Neural cell (in vitro differentiated cells): ENCODE results near the gene MAP3K15. TPM values are rescaled to one million over a fixed set of nuclear protein-coding genes. Genes with fewer than 3 reads are reported as not detected.

Experiments used
- H2AFZ ChIP-seq: fragments of 200-600, 300-800 bp; sonication (generic), shearing (Covaris generic); 2 replicates; pipeline ENCODE4 v1.6.0; 2014; ENCODE audit warnings: low read depth, mild to moderate bottlenecking, antibody characterized with exemption, low read length, moderate library complexity
- H3F3A ChIP-seq: fragments of 200-600 bp; shearing (Covaris generic); 2 replicates; pipeline ENCODE4 v1.6.1; 2016; ENCODE audit warnings: mild to moderate bottlenecking, moderate library complexity, mixed read lengths, antibody characterized with exemption, low read length; ENCODE audit not compliant: insufficient read depth, poor library complexity, severe bottlenecking
- H3K27ac ChIP-seq: fragments of 200-600, 300-800 bp; sonication (generic), shearing (Covaris generic); 2 replicates; pipeline ENCODE4 v1.5.1; 2014; ENCODE audit warnings: mild to moderate bottlenecking, low read length, moderate library complexity
- H3K27me3 ChIP-seq: fragments of 300-800, 200-600 bp; sonication (generic), shearing (Covaris generic); 2 replicates; pipeline ENCODE4 v1.6.0; 2014; ENCODE audit warnings: mild to moderate bottlenecking, low read depth, low read length, moderate library complexity; ENCODE audit not compliant: insufficient read depth
- H3K36me3 ChIP-seq: fragments of 300-800, 200-600 bp; sonication (generic), shearing (Covaris generic); 2 replicates; pipeline ENCODE4 v1.5.1; 2014; ENCODE audit warnings: mild to moderate bottlenecking, antibody characterized with exemption, low read length, moderate library complexity; ENCODE audit not compliant: insufficient read depth
- H3K4me2 ChIP-seq: fragments of 300-800, 200-600 bp; sonication (generic), shearing (Covaris generic); 2 replicates; pipeline ENCODE4 v1.6.0; 2014; ENCODE audit warnings: mild to moderate bottlenecking, low read length
- H3K4me3 ChIP-seq: fragments of 300-800, 200-600 bp; sonication (generic), shearing (Covaris generic); 2 replicates; pipeline ENCODE4 v1.5.1; 2014; ENCODE audit warnings: mild to moderate bottlenecking, low read length, moderate library complexity
- H3K79me2 ChIP-seq: fragments of 200-600 bp; shearing (Covaris generic); replicated peaks from 2 replicates; pipeline ENCODE4 v1.6.0; 2014; ENCODE audit warnings: mild to moderate bottlenecking, low read length, moderate library complexity; ENCODE audit not compliant: insufficient read depth
- H3K9ac ChIP-seq: fragments of 300-800, 200-600 bp; sonication (generic), shearing (Covaris generic); 2 replicates; pipeline ENCODE4 v1.6.1; 2016; ENCODE audit warnings: mild to moderate bottlenecking, low read length, mixed read lengths
- H3K9me2 ChIP-seq: fragments of 200-600 bp; shearing (Covaris generic); 2 replicates; pipeline ENCODE4 v1.6.1; 2016; ENCODE audit warnings: mild to moderate bottlenecking, low read length, mixed read lengths; ENCODE audit not compliant: insufficient read depth
- H3K9me3 ChIP-seq: fragments of 200-600, 300-800 bp; sonication (generic), shearing (Covaris generic); 2 replicates; pipeline ENCODE4 v1.6.1; 2016; ENCODE audit warnings: mild to moderate bottlenecking, mixed run types, low read length, moderate library complexity, mixed read lengths
- H4K20me1 ChIP-seq: fragments of 200-600 bp; shearing (Covaris generic); 2 replicates; pipeline ENCODE4 v1.6.1; 2016; ENCODE audit warnings: mild to moderate bottlenecking, mixed run types; ENCODE audit not compliant: insufficient read depth
- EP300 ChIP-seq: fragments of 450-650 bp; conservative IDR thresholded peaks from 2 replicates; pipeline ENCODE4 v1.6.1; 2014; ENCODE audit warnings: antibody characterized with exemption, mild to moderate bottlenecking, moderate library complexity; ENCODE audit not compliant: poor library complexity, severe bottlenecking
- EZH2 ChIP-seq: fragments of 200-600, 300-800 bp; shearing (Covaris generic), sonication (generic); IDR thresholded peaks from 2 replicates; pipeline ENCODE4 v1.6.1; 2014; ENCODE audit warnings: antibody characterized with exemption, low read length, borderline replicate concordance, mild to moderate bottlenecking; ENCODE audit not compliant: insufficient read depth, poor library complexity, severe bottlenecking
- MXI1 ChIP-seq: fragments of 450-650 bp; conservative IDR thresholded peaks from 2 replicates; pipeline ENCODE4 v1.6.1; 2014; ENCODE audit warnings: antibody characterized with exemption, mild to moderate bottlenecking; ENCODE audit not compliant: poor library complexity, severe bottlenecking
- POLR2AphosphoS5 ChIP-seq: IDR thresholded peaks from 2 replicates; pipeline ENCODE4 v1.6.1; 2012
- RAD21 ChIP-seq: fragments of 450-650 bp; conservative IDR thresholded peaks from 2 replicates; pipeline ENCODE4 v1.6.1; 2014; ENCODE audit warnings: antibody characterized with exemption, mild to moderate bottlenecking, moderate library complexity
- REST ChIP-seq: IDR thresholded peaks from 2 replicates; pipeline ENCODE4 v1.6.1; 2012; ENCODE audit warnings: borderline replicate concordance
- SMC3 ChIP-seq: fragments of 450-650 bp; conservative IDR thresholded peaks from 2 replicates; pipeline ENCODE4 v1.6.1; 2014; ENCODE audit warnings: antibody characterized with exemption, mild to moderate bottlenecking, moderate library complexity; ENCODE audit not compliant: poor library complexity
- TAF1 ChIP-seq: IDR thresholded peaks from 2 replicates; pipeline ENCODE4 v1.6.1; 2012; ENCODE audit warnings: low read depth
- polyA plus RNA-seq: library from polyadenylated mRNA; depleted of rRNA; stranded (reverse); fragments of >200 nt; gene quantifications from 2 replicates; pipeline ENCODE4 v1.2.3, GENCODE V29; 2014
- small RNA-seq, 3 experiments: library from RNA; depleted of rRNA; stranded (forward); fragments of <200 nt; gene quantifications; one replicate each; pipeline ENCODE3, GENCODE V24; 2012
- TF ChIP-seq, protein P1 (sequence below): fragments of 450-650 bp; IDR thresholded peaks from 2 replicates; pipeline ENCODE4 v1.5.1; 2014; ENCODE audit warnings: antibody characterized with exemption, mild to moderate bottlenecking, moderate library complexity; ENCODE audit not compliant: poor library complexity, severe bottlenecking

The MAP3K15 gene
- polyA plus RNA-seq, 1 donor from 2014 or later, result not detected

- no peak overlapping the region for H3K27ac ChIP-seq
These were observed 188.7 kb downstream of the MAP3K15 start for GRCh38 chrX:19326567-19326966.

More at GRCh38 chrX:19326567-19326966, 188.7 kb downstream of the MAP3K15 start:
- no peaks in the 10 kb centered on the region for H3K36me3 ChIP-seq
- no peak overlapping the region for H3K4me2 ChIP-seq
- no peaks in the 10 kb centered on the region for H4K20me1 ChIP-seq
- TF ChIP-seq SMC3, result no peak
- TF ChIP-seq, protein P1, sequence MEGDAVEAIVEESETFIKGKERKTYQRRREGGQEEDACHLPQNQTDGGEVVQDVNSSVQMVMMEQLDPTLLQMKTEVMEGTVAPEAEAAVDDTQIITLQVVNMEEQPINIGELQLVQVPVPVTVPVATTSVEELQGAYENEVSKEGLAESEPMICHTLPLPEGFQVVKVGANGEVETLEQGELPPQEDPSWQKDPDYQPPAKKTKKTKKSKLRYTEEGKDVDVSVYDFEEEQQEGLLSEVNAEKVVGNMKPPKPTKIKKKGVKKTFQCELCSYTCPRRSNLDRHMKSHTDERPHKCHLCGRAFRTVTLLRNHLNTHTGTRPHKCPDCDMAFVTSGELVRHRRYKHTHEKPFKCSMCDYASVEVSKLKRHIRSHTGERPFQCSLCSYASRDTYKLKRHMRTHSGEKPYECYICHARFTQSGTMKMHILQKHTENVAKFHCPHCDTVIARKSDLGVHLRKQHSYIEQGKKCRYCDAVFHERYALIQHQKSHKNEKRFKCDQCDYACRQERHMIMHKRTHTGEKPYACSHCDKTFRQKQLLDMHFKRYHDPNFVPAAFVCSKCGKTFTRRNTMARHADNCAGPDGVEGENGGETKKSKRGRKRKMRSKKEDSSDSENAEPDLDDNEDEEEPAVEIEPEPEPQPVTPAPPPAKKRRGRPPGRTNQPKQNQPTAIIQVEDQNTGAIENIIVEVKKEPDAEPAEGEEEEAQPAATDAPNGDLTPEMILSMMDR, result no peak
- TF ChIP-seq POLR2AphosphoS5, result no peak
- TF ChIP-seq REST, result no peak
- TF ChIP-seq TAF1, result no peak
- no peak for TF ChIP-seq EP300
- no peak for TF ChIP-seq MXI1
- TF ChIP-seq EZH2, result no peak
- no peak for TF ChIP-seq RAD21
- H3F3A ChIP-seq, result no peaks in the 10 kb centered on the region
- no peak overlapping the region for H2AFZ ChIP-seq
- H3K9ac ChIP-seq, result no peak overlapping the region
- no peaks in the 10 kb centered on the region for H3K9me2 ChIP-seq
- no peaks in the 10 kb centered on the region for H3K9me3 ChIP-seq
- H3K27me3 ChIP-seq, result no peaks in the 10 kb centered on the region
- no peak overlapping the region for H3K4me3 ChIP-seq
- H3K79me2 ChIP-seq, result no peaks in the 10 kb centered on the region

Small RNA genes within 50 kb of the gene (small RNA-seq; reads per million reads assigned to genes)
- gene RF00019, result 0 to 1.2 (median 0) reads per million in 3 experiments

Other genes with a start within 250 kb of the MAP3K15 start
- 224 and 241 TPM in 2 replicates for gene PDHA1, start 171.6 kb downstream of the MAP3K15 start, polyA plus RNA-seq